ENCODE measurements around the gene FOXK2.

FOXK2 gene

GRCh38 chr17:82653651-82654528, 134.4 kb downstream of the FOXK2 start:
- no peak for ATAC-seq
- TF ChIP-seq ZFP30 (CRISPR knock-in tag; IDR thresholded peaks at IDR 0.05) (no peak), ARNTL (CRISPR knock-in tag; IDR thresholded peaks at IDR 0.05; ENCODE audit: borderline replicate concordance, low read depth) (no peak), PPARA (CRISPR knock-in tag; IDR thresholded peaks at IDR 0.05; ENCODE audit: borderline replicate concordance) (no peak)

All from SK-N-SH treated with all-trans-retinoic acid at 6 μM for 48 hours (cell line).